ENCODE results near the gene SLF2. TPM values are rescaled to one million over a fixed set of nuclear protein-coding genes. Genes with fewer than 3 reads are reported as not detected.
A peak's percentile ranks its signal among the peaks of the same experiment; 100 is the strongest.

Gene SLF2
- total and polyA plus RNA-seq, 2 donors from 2014 or later, result 6.7 to 29.6 TPM

DNA sequence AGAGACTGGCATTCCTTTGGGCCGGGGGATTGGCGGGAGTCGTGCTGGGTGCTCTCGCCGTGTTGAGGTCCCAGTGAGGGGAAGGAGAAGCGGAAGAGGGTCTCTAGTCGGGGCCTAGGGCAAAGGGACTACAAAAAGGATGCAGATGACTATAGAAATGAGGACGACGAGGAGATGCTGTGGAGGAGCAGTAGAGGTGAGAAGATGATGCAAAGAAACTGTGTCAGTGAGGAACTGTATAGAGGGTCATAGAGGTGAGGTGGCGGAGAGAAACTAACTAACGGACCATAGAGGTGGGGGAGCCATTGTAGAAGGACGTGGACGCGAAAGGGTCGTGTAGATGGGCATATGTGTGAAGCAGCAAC is 74.9 kb downstream of the SLF2 start:
- intact Hi-C loops (cut with DNase I), result no loop called here
- H3K27me3 ChIP-seq (ENCODE audit: control insufficient read depth, insufficient read depth, low read length), result no peaks in the 10 kb centered on the region
- no peak for FAIRE-seq
- TF ChIP-seq, protein P1, sequence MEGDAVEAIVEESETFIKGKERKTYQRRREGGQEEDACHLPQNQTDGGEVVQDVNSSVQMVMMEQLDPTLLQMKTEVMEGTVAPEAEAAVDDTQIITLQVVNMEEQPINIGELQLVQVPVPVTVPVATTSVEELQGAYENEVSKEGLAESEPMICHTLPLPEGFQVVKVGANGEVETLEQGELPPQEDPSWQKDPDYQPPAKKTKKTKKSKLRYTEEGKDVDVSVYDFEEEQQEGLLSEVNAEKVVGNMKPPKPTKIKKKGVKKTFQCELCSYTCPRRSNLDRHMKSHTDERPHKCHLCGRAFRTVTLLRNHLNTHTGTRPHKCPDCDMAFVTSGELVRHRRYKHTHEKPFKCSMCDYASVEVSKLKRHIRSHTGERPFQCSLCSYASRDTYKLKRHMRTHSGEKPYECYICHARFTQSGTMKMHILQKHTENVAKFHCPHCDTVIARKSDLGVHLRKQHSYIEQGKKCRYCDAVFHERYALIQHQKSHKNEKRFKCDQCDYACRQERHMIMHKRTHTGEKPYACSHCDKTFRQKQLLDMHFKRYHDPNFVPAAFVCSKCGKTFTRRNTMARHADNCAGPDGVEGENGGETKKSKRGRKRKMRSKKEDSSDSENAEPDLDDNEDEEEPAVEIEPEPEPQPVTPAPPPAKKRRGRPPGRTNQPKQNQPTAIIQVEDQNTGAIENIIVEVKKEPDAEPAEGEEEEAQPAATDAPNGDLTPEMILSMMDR (IDR thresholded peaks at IDR 0.05; ENCODE audit: borderline replicate concordance, extremely low read depth, insufficient read depth), result no peak
- H3K27ac ChIP-seq (ENCODE audit: low read depth in 2 of 2, low read length in 2 of 2), result no peak overlapping the region
- peaks cover 4 to 21% (median 20%) of the 10 kb centered on the region in 3 donors for H3K4me1 ChIP-seq (ENCODE audit: control insufficient read depth in 2 of 3, insufficient read depth in 2 of 3, low read depth in 1 of 3, low read length in 3 of 3)
- peak overlapping the region in 2 of 3 donors; percentile 37 to 80 for H3K9ac ChIP-seq (ENCODE audit: low read length in 3 of 3)
- peak overlapping the region; percentile 61 to 95 (median 94) for H3K4me3 ChIP-seq (ENCODE audit: low read length in 3 of 3)
- no peaks in the 10 kb centered on the region for H3K9me3 ChIP-seq (ENCODE audit: control insufficient read depth in 2 of 3, insufficient read depth in 1 of 3, low read length in 3 of 3)
- H3K36me3 ChIP-seq (ENCODE audit: control insufficient read depth in 2 of 3, insufficient read depth in 3 of 3, low read length in 3 of 3), result peaks cover 5 to 18% (median 11%) of the 10 kb centered on the region in 3 donors
- DNase-seq, result no peak

DNA sequence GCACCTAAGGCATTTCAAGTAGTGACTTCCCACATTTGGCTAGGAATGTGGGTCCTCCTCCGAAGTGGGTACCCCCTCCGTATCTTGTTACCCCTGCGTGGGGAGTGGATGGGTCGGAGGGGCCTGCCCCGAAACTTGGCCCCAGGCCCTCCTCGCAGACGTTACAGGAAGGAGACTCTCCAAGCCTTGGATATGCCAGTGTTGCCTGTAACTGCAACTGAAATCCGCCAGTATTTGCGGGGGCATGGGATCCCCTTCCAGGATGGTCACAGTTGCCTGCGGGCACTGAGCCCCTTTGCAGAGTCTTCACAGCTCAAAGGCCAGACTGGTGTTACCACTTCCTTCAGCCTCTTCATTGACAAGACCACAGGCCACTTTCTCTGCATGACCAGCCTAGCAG is 75.4 kb downstream of the SLF2 start:
- TF ChIP-seq, protein P1 (IDR thresholded peaks at IDR 0.05; ENCODE audit: borderline replicate concordance, extremely low read depth, insufficient read depth), result no peak
- intact Hi-C loops (cut with DNase I), result no loop called here
- Histone ChIP-seq H3K4me1 (ENCODE audit: control insufficient read depth in 2 of 3, insufficient read depth in 2 of 3, low read depth in 1 of 3, low read length in 3 of 3) (peaks cover 4 to 21% (median 20%) of the 10 kb centered on the region in 3 donors), H3K27ac (ENCODE audit: low read depth in 2 of 2, low read length in 2 of 2) (no peak overlapping the region), H3K36me3 (ENCODE audit: control insufficient read depth in 2 of 3, insufficient read depth in 3 of 3, low read length in 3 of 3) (peaks cover 5 to 18% (median 8%) of the 10 kb centered on the region in 3 donors), H3K4me3 (ENCODE audit: low read length in 3 of 3) (peak overlapping the region; percentile 61 to 95 (median 94)), H3K9ac (ENCODE audit: low read length in 3 of 3) (peak overlapping the region in 1 of 3 donors; percentile 80), H3K9me3 (ENCODE audit: control insufficient read depth in 2 of 3, insufficient read depth in 1 of 3, low read length in 3 of 3) (no peaks in the 10 kb centered on the region), H3K27me3 (ENCODE audit: control insufficient read depth, insufficient read depth, low read length) (no peaks in the 10 kb centered on the region)
- peak in 1 of 5 donors; percentile 52 for DNase-seq
- FAIRE-seq, result no peak

DNA sequence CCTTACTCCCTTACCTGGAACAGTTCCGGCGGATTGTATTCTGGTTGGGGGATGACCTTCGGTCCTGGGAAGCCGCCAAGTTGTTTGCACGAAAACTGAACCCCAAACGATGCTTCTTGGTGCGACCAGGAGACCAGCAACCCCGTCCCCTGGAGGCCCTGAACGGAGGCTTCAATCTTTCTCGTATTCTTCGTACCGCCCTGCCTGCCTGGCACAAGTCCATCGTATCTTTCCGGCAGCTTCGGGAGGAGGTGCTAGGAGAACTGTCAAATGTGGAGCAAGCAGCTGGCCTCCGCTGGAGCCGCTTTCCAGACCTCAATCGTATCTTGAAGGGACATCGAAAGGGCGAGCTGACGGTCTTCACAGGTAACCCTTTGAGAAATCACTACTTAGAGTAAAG is 76.3 kb downstream of the SLF2 start:
- FAIRE-seq, result no peak
- Histone ChIP-seq H3K9ac (ENCODE audit: low read length in 3 of 3) (no peak overlapping the region), H3K4me1 (ENCODE audit: control insufficient read depth in 2 of 3, insufficient read depth in 2 of 3, low read depth in 1 of 3, low read length in 3 of 3) (peaks cover 4 to 21% (median 20%) of the 10 kb centered on the region in 3 donors), H3K4me3 (ENCODE audit: low read length in 3 of 3) (no peak overlapping the region), H3K36me3 (ENCODE audit: control insufficient read depth in 2 of 3, insufficient read depth in 3 of 3, low read length in 3 of 3) (peaks cover 5 to 18% (median 10%) of the 10 kb centered on the region in 3 donors), H3K27me3 (ENCODE audit: control insufficient read depth, insufficient read depth, low read length) (no peaks in the 10 kb centered on the region), H3K27ac (ENCODE audit: low read depth in 2 of 2, low read length in 2 of 2) (no peak overlapping the region), H3K9me3 (ENCODE audit: control insufficient read depth in 2 of 3, insufficient read depth in 1 of 3, low read length in 3 of 3) (no peaks in the 10 kb centered on the region)
- DNase-seq, result peak in 1 of 5 donors; percentile 52
- TF ChIP-seq, protein P1 (IDR thresholded peaks at IDR 0.05; ENCODE audit: borderline replicate concordance, extremely low read depth, insufficient read depth), result no peak
- intact Hi-C loops (cut with DNase I), result no loop called here

Data from kidney (tissue), 14 donors.